H1 (cell line): ENCODE results near the gene DOCK8. TPM values are rescaled to one million over a fixed set of nuclear protein-coding genes. Genes with fewer than 3 reads are reported as not detected.

Source experiments
- CBX5 ChIP-seq: fragments of 300-800, 300-1000 bp; sonication (generic); IDR thresholded peaks from 2 replicates; pipeline ENCODE4 v1.7.1; 2016; ENCODE audit warnings: antibody characterized with exemption, low read length, low read depth
- CEBPB ChIP-seq: IDR thresholded peaks from 2 replicates; pipeline ENCODE4 v1.6.1; 2012; ENCODE audit warnings: low read depth, low read length
- CHD7 ChIP-seq: fragments of 300-600 bp; sonication (generic); IDR thresholded peaks from 2 replicates; pipeline ENCODE4 v1.7.1; 2012; ENCODE audit warnings: low read length, moderate library complexity, mild to moderate bottlenecking, inconsistent platforms; ENCODE audit not compliant: insufficient replicate concordance
- E2F6 ChIP-seq: IDR thresholded peaks from 2 replicates; pipeline ENCODE4 v1.6.1; 2012; ENCODE audit warnings: inconsistent platforms
- GABPA ChIP-seq: IDR thresholded peaks from 2 replicates; pipeline ENCODE4 v1.6.1; 2011; ENCODE audit warnings: mild to moderate bottlenecking, low read length, moderate library complexity, borderline replicate concordance; ENCODE audit not compliant: insufficient read depth
- NANOG ChIP-seq: IDR thresholded peaks from 2 replicates; pipeline ENCODE4 v1.6.1; 2011; ENCODE audit warnings: low read length, low read depth, mild to moderate bottlenecking, inconsistent platforms; ENCODE audit not compliant: insufficient read depth, poor library complexity, severe bottlenecking
- RAD21 ChIP-seq, 2 experiments: IDR thresholded peaks in 1 of 2; conservative IDR thresholded peaks in 1 of 2; 2 replicates each; pipeline ENCODE4 v1.6.1; 2011; ENCODE audit warnings: low read depth in 2 of 2, low read length in 2 of 2, improper control_type of control experiment in 1 of 2, inconsistent platforms in 1 of 2, mild to moderate bottlenecking in 1 of 2, moderate library complexity in 1 of 2
- SIX5 ChIP-seq: IDR thresholded peaks from 2 replicates; pipeline ENCODE4 v1.6.1; 2011; ENCODE audit warnings: mild to moderate bottlenecking, low read depth, low read length
- SP2 ChIP-seq: IDR thresholded peaks from 2 replicates; pipeline ENCODE4 v1.6.1; 2012; ENCODE audit warnings: mild to moderate bottlenecking, low read length, inconsistent platforms
- polyA plus RNA-seq, 7 experiments: library from polyadenylated mRNA; depleted of rRNA in 3 of 7; stranded (reverse) in 5 of 7; unstranded in 2 of 7; fragments of >200 nt in 5 of 7; fragments of 200-250 nt in 2 of 7; gene quantifications; 1 replicate in 5 of 7; 2 replicates in 1 of 7; 4 replicates in 1 of 7; pipeline versions ENCODE4 v1.2.1 to v1.2.3, GENCODE V29; 2011 to 2013; ENCODE audit warnings: missing spikeins in 2 of 7, mixed read lengths in 2 of 7
- total RNA-seq: library from RNA; stranded (reverse); fragmentation: NEBNext Ultra II Directional; extraction: Animal tissue kit (Norgen Biotek cat#: 25700); gene quantifications from 2 replicates; pipeline ENCODE4 v1.2.1, GENCODE V29; 2021

The DOCK8 gene
- total and polyA plus RNA-seq, 2 of the 8 experiments (the other 6 are each of a cell fraction or from before 2014, with no cell fraction given): 0.57 to 2.0 TPM

GRCh38 chr9:228929-229695 lies 14.4 kb downstream of the DOCK8 start (continued):
- TF ChIP-seq CHD7: no peak
- TF ChIP-seq SP2: no peak
- TF ChIP-seq E2F6: no peak
- TF ChIP-seq CEBPB: no peak
- TF ChIP-seq GABPA: no peak
- TF ChIP-seq SIX5: no peak
- no peak for TF ChIP-seq NANOG
- TF ChIP-seq CBX5: no peak
- no peak for TF ChIP-seq RAD21 (IDR thresholded peaks at IDR 0.05 in 1 of 2, conservative IDR thresholded peaks at IDR 0.05 in 1 of 2; ENCODE audit: low read depth in 2 of 2, low read length in 2 of 2)
